ENCODE measurements around the gene FOXE3.

FOXE3 gene

GRCh38 chr1:47415728-47416318, at the start of gene FOXE3:
Gene FOXE3, plus strand, starts transcription at chr1:47416285. Its CDS starts 31 bp downstream, at chr1:47416316.
- Histone ChIP-seq H3K27me3 (ENCODE audit: insufficient read depth, low read depth, severe bottlenecking) (no peaks in the 10 kb centered on the region), H3K36me3 (no peaks in the 10 kb centered on the region), H3K27ac (no peak within 1 kb of the TSS), H3K4me3 (ENCODE audit: low read depth, low read length) (no peak within 1 kb of the TSS), H3K9me3 (ENCODE audit: severe bottlenecking) (no peaks in the 10 kb centered on the region)
- TF ChIP-seq, protein P1, sequence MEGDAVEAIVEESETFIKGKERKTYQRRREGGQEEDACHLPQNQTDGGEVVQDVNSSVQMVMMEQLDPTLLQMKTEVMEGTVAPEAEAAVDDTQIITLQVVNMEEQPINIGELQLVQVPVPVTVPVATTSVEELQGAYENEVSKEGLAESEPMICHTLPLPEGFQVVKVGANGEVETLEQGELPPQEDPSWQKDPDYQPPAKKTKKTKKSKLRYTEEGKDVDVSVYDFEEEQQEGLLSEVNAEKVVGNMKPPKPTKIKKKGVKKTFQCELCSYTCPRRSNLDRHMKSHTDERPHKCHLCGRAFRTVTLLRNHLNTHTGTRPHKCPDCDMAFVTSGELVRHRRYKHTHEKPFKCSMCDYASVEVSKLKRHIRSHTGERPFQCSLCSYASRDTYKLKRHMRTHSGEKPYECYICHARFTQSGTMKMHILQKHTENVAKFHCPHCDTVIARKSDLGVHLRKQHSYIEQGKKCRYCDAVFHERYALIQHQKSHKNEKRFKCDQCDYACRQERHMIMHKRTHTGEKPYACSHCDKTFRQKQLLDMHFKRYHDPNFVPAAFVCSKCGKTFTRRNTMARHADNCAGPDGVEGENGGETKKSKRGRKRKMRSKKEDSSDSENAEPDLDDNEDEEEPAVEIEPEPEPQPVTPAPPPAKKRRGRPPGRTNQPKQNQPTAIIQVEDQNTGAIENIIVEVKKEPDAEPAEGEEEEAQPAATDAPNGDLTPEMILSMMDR (IDR thresholded peaks at IDR 0.05; ENCODE audit: low read depth, low read length): no peak
- DNase-seq: no peak

DNA sequence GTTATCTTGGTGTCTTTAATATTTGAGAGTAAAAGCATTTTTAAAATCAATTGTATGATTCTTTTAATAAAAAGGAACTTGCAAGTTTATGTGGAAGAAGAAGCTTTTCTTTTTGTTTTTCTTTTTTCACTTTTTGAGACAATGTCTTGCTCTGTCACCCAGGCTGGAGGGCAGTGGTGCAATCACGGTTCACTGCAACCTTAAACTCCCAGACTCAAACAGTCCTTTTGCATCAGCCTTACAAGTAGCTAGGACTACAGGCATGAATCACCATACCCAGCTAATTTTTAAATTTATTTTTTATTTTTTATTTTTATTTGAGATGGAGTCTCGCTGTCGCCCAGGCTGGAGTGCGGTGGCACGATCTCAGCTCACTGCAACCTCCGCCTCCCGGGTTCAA, 48.4 kb upstream of the FOXE3 start:
- no peak for DNase-seq
- Histone ChIP-seq H3K9me3 (ENCODE audit: severe bottlenecking) (no peaks in the 10 kb centered on the region), H3K27ac (no peak overlapping the region), H3K36me3 (peaks cover 36% of the 10 kb centered on the region), H3K27me3 (ENCODE audit: insufficient read depth, low read depth, severe bottlenecking) (no peaks in the 10 kb centered on the region), H3K4me3 (ENCODE audit: low read depth, low read length) (no peak overlapping the region)
- TF ChIP-seq, protein P1 (IDR thresholded peaks at IDR 0.05; ENCODE audit: low read depth, low read length): no peak

GRCh38 chr1:47371016-47371517, 45.0 kb upstream of the FOXE3 start:
- DNase-seq: no peak
- TF ChIP-seq, protein P1 (IDR thresholded peaks at IDR 0.05; ENCODE audit: low read depth, low read length): no peak
- Histone ChIP-seq H3K9me3 (ENCODE audit: severe bottlenecking) (no peaks in the 10 kb centered on the region), H3K27ac (no peak overlapping the region), H3K36me3 (peaks cover 66% of the 10 kb centered on the region), H3K27me3 (ENCODE audit: insufficient read depth, low read depth, severe bottlenecking) (no peaks in the 10 kb centered on the region), H3K4me3 (ENCODE audit: low read depth, low read length) (no peak overlapping the region)

DNA sequence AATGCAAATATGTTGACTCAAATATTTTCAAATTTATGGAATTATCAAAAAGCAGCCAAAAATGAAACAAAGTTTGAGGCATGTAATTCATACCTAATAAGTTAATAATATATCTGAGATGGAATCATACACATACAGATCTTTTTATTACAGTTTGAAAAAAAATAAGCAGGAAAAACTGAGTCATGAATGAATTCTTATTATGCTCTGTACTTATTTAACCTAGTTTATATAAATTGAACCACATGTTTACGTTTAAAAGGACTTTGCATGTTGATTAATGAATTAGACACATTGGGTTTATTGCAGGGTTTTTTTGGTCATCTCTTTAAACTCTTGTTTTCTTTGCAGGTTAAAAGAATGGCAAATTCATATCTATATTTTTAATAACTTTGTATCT, 41.6 kb upstream of the FOXE3 start:
- Histone ChIP-seq H3K27ac (no peak overlapping the region), H3K4me3 (ENCODE audit: low read depth, low read length) (no peak overlapping the region), H3K27me3 (ENCODE audit: insufficient read depth, low read depth, severe bottlenecking) (no peaks in the 10 kb centered on the region), H3K9me3 (ENCODE audit: severe bottlenecking) (no peaks in the 10 kb centered on the region), H3K36me3 (peaks cover 82% of the 10 kb centered on the region)
- TF ChIP-seq, protein P1 (IDR thresholded peaks at IDR 0.05; ENCODE audit: low read depth, low read length): no peak
- no peak for DNase-seq

- DNase-seq: no peak
Observed at GRCh38 chr1:47378147-47378546, 37.9 kb upstream of the FOXE3 start.

More at GRCh38 chr1:47378147-47378546, 37.9 kb upstream of the FOXE3 start:
- H3K27me3 ChIP-seq (ENCODE audit: insufficient read depth, low read depth, severe bottlenecking): no peaks in the 10 kb centered on the region
- no peaks in the 10 kb centered on the region for H3K9me3 ChIP-seq (ENCODE audit: severe bottlenecking)
- TF ChIP-seq, protein P1 (IDR thresholded peaks at IDR 0.05; ENCODE audit: low read depth, low read length): no peak
- H3K4me3 ChIP-seq (ENCODE audit: low read depth, low read length): no peak overlapping the region
- H3K36me3 ChIP-seq: peaks cover 57% of the 10 kb centered on the region
- H3K27ac ChIP-seq: no peak overlapping the region
